Stimulated activated CD4-positive, alpha-beta T cell treated with anti-CD3 and anti-CD28 coated beads, Interleukin-4, amount 100 ng/mL, for 24 hours (primary cell): ENCODE measurements around the gene FAM13A.
"Not testable (repeated sequence)": the region's sequence is repeated elsewhere in the genome, so short reads cannot be mapped to it uniquely, and the experiment has no call there.

Experiments used
- DNase-seq: peaks from one replicate; pipeline ENCODE4 v3.0.0-alpha.2; 2020

FAM13A gene

DNA sequence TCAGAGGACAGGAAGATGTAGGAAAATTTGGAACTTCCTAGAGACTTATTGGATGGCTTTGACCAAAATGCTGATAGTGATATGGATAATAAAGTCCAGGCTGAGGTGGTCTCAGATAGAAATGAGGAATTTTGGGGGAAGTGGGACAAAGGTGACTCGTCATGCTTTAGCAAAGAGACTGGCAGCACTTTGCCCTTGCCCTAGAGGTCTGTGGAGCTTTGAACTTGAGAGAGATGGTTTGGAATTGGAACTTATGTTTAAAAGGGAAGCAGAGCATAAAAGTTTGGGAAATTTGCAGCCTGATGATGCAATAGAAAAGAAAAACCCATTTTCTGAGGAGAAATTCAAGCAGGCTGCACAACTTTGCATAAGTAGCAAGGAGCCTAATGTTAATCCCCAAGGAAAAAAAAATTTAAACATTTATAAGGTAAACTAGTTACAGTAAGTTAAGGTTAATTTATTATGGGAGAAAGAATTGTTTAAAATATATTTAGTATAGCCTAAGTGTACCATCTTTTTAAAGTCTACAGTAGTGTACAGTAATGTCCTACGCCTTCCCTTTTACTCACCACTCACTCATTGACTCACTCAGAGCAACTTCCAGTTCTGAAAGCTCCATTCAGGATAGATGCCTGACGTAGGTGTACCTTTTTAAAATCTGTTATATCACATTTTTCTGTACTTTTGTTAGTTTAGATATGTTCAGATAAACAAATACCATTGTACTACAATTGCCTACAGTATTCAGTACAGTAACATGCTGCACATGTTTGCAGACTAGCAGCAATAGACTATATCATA lies 101.2 kb downstream of the FAM13A start:
- no peak for DNase-seq

GRCh38 chr4:88953400-88953799 lies 103.6 kb downstream of the FAM13A start:
- DNase-seq = no peak

GRCh38 chr4:88952081-88952480 lies 104.9 kb downstream of the FAM13A start:
- no peak for DNase-seq

DNA sequence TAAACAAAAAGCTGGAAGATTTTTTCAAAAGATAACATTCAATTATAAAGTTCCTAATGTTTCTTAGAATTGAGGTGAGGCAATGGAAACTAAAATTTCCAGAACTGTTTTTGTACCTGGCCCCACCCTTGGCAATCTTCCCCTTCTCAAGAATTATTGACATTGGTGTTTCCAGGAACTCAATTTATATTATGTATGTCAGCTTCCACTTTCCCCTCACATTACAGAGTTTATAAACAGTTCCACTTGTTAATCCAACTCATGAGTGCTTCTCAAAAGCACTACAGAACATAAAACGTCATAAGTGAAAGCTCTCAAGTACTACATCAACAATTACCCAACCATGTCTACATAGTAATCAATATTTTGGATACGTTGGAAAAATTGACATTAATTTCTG lies 107.4 kb downstream of the FAM13A start:
- no peak for DNase-seq

- DNase-seq = no peak
These were observed 116.5 kb downstream of the FAM13A start for GRCh38 chr4:88940506-88940905.

DNA sequence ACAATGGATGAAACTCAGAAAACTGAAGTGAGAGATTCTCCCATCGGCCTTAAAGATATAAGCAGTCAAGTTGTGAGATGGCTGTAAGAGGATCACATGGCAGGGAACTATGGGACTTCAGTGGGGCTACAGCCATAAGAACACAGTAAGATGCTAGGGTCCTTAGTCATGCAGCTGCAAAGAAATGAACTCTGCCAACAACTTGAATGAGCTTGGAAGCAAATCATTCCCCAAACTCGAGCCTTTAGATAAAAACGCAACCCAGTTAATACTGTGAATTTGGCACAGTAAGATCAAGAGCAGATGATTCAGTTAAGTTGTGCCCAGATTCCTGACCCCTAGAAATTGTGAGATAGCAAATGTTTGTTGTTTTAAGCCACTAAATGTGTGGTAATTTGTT lies 117.3 kb downstream of the FAM13A start:
- DNase-seq = no peak

DNA sequence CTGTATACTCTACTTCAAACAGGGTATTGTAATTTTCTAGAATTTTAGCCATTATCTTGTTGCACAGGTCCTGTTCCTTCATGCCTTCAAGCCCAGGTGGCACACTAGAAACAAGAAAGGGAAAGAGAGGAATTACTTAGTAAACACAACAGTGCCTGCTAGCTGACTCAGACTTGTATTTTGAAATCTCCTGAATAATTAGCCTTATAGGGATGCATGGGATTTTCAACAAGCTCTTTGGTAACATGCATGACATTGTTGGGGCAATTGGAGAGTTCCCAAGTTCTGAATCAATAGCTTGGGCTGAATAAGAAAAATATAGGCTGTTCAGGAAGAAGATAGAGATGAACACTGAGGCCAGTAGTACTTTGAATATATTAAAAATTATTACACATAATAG lies 118.8 kb downstream of the FAM13A start:
- DNase-seq = no peak

DNA sequence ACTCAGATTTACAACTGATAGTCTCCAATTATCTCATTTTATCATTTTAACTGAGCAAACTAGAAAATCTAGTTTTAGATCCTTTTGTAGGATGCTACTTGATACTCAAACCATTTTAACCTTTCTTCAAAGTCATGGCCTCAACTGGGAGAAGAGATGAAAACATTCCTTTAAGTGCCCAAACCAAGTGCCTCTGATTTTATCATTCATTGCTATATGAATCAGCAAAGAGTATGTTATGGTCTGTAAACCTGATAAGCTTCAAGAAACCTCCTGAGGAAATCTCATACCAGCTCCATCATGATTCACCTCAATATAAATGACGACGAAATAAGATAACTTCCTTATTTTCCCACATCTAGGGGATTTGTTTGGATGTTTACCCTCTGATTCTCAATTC lies 119.9 kb downstream of the FAM13A start:
- DNase-seq = no peak

- DNase-seq = no peak
These were observed 123.4 kb downstream of the FAM13A start for GRCh38 chr4:88933414-88934160.

DNA sequence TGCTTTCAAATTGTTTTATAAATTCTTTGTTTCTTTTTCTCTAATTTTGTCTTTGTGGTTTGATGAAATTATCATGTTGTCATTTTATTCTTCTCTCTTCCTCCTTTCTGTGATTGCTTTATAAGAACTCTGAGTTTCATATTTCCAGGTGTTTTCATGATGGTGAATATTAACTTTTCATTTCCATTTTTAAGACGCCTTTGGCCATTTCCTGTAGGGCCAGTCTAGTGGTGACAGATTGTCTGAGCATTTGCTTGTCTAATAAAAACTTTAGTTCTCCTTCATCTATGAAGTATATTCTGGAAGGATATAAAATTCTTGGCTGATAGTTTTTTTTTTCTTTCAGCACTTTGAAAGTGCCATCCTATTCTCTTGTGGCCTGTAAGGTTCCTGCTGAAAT lies 128.1 kb downstream of the FAM13A start:
- DNase-seq = no peak

DNA sequence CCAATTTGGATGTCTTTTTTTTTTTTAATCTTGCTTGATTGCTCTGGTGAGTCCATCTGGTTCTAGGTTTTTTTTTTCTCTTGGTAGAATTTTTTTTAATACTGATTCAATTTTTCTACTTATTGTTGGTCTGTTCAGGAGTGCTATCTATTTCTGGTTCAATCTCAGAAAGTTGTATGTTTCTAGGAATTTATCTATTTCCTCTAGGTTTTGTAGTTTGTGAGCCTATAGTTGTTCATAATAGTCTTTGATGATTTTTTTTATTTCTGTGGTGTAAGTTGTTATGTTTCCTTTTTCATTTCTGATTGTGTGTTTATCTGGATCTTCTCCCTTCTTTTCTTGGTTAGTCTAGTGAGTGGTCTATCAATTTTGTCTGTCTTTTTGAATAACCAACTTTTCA lies 129.6 kb downstream of the FAM13A start:
- no peak for DNase-seq

DNA sequence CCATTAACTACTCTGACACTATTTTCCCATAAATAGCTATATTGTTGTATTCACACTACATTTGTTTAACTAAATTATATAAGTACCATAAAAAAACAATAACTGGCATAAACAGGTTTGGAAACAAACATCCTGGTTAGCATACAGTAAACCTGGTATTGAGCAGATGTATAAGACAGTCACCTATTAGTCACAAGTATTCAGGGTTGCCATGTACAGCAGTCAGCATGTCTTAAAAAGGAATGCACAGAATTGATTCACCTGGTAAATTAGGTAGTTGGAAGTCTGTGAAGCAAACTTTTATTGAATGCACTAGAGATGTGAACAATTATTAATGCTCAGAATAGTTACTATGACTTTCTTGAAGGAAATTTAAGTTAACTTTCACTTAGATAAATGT lies 137.9 kb downstream of the FAM13A start:
- DNase-seq = no peak

DNA sequence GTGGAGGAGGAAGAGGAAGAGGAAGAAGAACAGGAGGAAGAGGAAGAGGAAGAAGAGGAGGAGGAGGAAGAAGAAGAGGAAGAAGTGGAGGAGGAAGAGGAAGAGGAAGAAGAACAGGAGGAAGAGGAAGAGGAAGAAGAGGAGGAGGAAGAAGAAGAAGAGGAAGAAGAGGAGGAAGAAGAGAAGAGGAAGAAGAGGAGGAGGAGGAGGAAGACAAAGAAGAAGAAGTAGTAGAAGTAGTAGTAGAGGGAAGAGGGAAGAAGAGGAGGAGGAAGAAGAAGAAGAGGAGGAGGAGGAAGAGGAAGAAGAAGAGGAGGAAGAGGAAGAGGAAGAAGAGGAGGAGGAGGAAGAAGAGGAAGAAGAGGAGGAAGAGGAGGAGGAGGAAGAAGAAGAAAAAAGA lies 143.8 kb downstream of the FAM13A start:
- DNase-seq = not testable (repeated sequence)

- DNase-seq = no peak
These were observed 145.5 kb downstream of the FAM13A start for GRCh38 chr4:88911246-88912212.

DNA sequence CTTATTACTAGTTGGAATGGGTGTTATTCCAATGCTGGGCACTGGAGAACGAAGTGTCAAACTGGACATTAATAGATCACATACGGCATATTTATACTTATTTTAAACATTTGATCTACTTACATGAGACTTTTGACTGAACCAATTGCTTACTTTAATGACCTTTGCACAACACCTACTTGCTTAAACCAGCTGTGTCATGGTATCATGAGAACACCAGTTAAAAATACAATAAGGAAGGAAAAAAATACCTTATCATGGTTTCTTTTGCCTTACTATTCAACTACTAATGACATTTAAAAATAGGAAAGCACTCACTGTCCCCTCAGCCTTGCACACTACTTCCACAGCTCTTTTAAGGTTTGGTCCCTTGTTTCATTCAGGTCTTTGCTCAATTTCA lies 146.9 kb downstream of the FAM13A start:
- DNase-seq = no peak

DNA sequence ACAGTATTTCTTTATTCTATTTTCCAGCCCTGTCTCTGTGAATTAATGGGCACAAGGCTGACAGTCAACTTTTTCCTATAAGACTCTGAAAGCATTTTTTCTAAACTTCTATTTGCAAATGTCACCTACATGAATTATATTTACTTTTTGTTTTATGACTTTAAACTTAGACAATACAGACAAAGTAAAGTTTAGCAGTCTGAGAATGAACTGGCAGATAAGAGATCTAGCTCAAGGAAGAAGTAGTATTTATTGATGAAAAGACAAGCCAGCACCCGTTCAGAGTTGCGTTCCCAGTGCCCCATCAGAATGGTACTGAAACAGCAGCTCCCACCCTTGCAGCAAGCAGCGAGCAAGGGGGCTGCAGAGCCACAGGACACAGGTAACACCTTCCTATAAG lies 148.5 kb downstream of the FAM13A start:
- no peak for DNase-seq

- DNase-seq = no peak
These were observed 149.0 kb downstream of the FAM13A start for GRCh38 chr4:88908003-88908402.

DNA sequence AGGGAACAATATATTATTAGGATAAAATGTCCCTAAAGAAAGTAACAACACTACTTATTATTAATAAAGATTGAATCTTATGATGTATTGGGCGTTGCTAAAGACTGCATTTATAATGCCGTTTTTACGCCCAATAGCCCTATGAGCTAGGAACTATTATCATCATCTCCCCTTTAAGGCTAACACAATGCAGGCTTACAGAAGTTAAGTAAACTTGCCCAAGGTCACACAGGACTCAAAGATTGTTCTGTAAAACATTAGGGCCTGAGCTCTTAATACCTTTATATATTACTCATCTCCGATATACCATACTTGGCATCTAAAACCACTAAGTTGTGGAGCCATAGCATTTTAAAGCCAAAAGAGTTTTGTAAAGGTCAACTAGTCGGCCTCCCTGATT lies 149.5 kb downstream of the FAM13A start:
- DNase-seq = no peak

GRCh38 chr4:88904240-88904639 lies 152.7 kb downstream of the FAM13A start:
- DNase-seq = not testable (repeated sequence)

DNA sequence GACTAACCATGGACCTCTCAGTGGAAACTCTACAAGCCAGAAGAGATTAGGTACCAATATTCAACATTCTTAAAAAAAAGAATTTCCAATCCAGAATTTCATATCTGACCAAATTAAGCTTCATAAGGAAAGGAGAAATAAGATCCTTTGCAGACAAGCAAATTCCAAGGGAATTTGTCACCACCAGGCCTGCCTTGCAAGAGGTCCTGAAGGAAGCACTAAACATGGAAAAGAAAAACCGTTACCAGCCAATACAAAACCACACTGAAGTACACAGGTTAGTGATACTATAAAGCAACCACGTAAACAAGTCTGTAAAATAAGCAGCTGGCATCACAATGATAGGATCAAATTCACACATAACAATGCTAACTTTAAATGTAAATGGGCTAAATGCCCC lies 156.6 kb downstream of the FAM13A start:
- no peak for DNase-seq

GRCh38 chr4:88897752-88898151 lies 159.2 kb downstream of the FAM13A start:
- no peak for DNase-seq

- no peak for DNase-seq
These were observed 159.8 kb downstream of the FAM13A start for GRCh38 chr4:88897180-88897579.

GRCh38 chr4:88893961-88894360 lies 163.0 kb downstream of the FAM13A start:
- DNase-seq = no peak
